Esophagus squamous epithelium (tissue), 5 donors: ENCODE data around the gene AQP6. TPM values are rescaled to one million over a fixed set of nuclear protein-coding genes. Genes with fewer than 3 reads are reported as not detected.

Experiments
- DNase-seq: peaks from one replicate; lab custom pipeline; 2025; lab: John Stamatoyannopoulos, UW
- H3K27ac ChIP-seq, 4 donors: fragments of 200-600 bp; sonication (generic); one replicate each; pipeline ENCODE4 v1.5.1; 2016 to 2019; ENCODE audit warnings: mild to moderate bottlenecking in 1 of 4
- H3K27me3 ChIP-seq, 4 donors: fragments of 200-600 bp; sonication (generic); 1 replicate in 3 of 4; 2 replicates in 1 of 4; pipeline versions ENCODE4 v1.5.1 to v1.6.0; 2017 to 2021; ENCODE audit warnings: antibody characterized with exemption in 1 of 4
- H3K36me3 ChIP-seq, 3 donors: fragments of 200-600 bp; sonication (generic); one replicate each; pipeline ENCODE4 v1.5.1; 2016 to 2019
- H3K4me1 ChIP-seq, 3 donors: fragments of 200-600 bp; sonication (generic); one replicate each; pipeline ENCODE4 v1.5.1; 2017 to 2019
- H3K4me3 ChIP-seq, 4 donors: fragments of 200-600 bp; sonication (generic); 1 replicate in 3 of 4; 2 replicates in 1 of 4; pipeline ENCODE4 v1.5.1; 2016 to 2019; ENCODE audit warnings: mild to moderate bottlenecking in 2 of 4, moderate library complexity in 1 of 4
- H3K9me3 ChIP-seq, 3 donors: fragments of 200-600 bp; sonication (generic); one replicate each; pipeline ENCODE4 v1.5.1; 2016 to 2019
- POLR2A ChIP-seq, 4 donors: fragments of 450-650 bp; IDR thresholded peaks; one replicate each; pipeline ENCODE4 v1.6.1; 2017; ENCODE audit warnings: antibody characterized with exemption in 4 of 4, mild to moderate bottlenecking in 4 of 4, moderate library complexity in 3 of 4
- WGBS, 2 donors: methylation state at CpG; one replicate each; pipeline ENCODE4 v1.1.5; 2018; 5-methylcytosine and 5-hydroxymethylcytosine counted together
- intact Hi-C: fragments of 100-400 bp; cut with DNase I; formaldehyde crosslinking; loops from one replicate; pipeline ENCODE4 v1.15.0; 2022
- total RNA-seq, 4 donors: library from RNA; depleted of rRNA; stranded (reverse); fragments of >200 nt; gene quantifications; one replicate each; pipeline ENCODE4 v1.1.0, GENCODE V29; 2016
- TF ChIP-seq, protein P1 (sequence below), 6 experiments: fragments of 450-650 bp in 4 of 6; fragments of 200-600 bp in 2 of 6; sonication (generic) in 2 of 6; IDR thresholded peaks; one replicate each; pipeline ENCODE4 v1.5.1; 2016 to 2019; ENCODE audit warnings: antibody characterized with exemption in 6 of 6, mild to moderate bottlenecking in 4 of 6, moderate library complexity in 4 of 6
- donor health status: DM: yes; HTN: yes; CAD: no.

AQP6 gene
- total RNA-seq, 4 donors from 2014 or later: not detected

DNA sequence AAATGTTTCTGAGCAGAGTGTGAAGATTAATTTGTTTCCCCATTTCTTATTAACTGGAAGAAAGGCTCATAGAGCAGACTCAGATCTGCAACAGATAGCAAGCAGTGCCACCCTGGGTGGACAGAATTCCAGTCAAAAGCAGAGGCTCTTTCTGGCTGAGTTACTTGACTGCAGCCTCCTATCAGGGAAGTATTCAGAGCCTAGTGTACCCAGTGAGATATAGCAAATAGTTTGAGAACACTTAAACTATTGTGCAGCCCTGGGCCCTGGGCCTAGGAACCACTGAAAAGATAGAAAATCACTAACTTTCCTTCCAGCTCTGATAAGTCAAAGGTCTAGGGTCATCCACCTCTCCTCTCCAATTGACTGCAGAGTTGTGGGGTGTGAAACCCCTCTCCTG lies 33.4 kb upstream of the AQP6 start:
- TF ChIP-seq, protein P1, sequence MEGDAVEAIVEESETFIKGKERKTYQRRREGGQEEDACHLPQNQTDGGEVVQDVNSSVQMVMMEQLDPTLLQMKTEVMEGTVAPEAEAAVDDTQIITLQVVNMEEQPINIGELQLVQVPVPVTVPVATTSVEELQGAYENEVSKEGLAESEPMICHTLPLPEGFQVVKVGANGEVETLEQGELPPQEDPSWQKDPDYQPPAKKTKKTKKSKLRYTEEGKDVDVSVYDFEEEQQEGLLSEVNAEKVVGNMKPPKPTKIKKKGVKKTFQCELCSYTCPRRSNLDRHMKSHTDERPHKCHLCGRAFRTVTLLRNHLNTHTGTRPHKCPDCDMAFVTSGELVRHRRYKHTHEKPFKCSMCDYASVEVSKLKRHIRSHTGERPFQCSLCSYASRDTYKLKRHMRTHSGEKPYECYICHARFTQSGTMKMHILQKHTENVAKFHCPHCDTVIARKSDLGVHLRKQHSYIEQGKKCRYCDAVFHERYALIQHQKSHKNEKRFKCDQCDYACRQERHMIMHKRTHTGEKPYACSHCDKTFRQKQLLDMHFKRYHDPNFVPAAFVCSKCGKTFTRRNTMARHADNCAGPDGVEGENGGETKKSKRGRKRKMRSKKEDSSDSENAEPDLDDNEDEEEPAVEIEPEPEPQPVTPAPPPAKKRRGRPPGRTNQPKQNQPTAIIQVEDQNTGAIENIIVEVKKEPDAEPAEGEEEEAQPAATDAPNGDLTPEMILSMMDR (IDR thresholded peaks at IDR 0.05): no peak
- no peak for TF ChIP-seq POLR2A (IDR thresholded peaks at IDR 0.05)
- H3K9me3 ChIP-seq: no peaks in the 10 kb centered on the region
- H3K27ac ChIP-seq: peak overlapping the region; percentile 42 to 88 (median 84)
- no peaks in the 10 kb centered on the region for H3K36me3 ChIP-seq
- no peak overlapping the region for H3K4me3 ChIP-seq
- H3K27me3 ChIP-seq: no peaks in the 10 kb centered on the region
- DNase-seq: no peak
- peaks cover 22 to 84% (median 46%) of the 10 kb centered on the region in 3 donors for H3K4me1 ChIP-seq
- intact Hi-C loops: no loop called here

DNA sequence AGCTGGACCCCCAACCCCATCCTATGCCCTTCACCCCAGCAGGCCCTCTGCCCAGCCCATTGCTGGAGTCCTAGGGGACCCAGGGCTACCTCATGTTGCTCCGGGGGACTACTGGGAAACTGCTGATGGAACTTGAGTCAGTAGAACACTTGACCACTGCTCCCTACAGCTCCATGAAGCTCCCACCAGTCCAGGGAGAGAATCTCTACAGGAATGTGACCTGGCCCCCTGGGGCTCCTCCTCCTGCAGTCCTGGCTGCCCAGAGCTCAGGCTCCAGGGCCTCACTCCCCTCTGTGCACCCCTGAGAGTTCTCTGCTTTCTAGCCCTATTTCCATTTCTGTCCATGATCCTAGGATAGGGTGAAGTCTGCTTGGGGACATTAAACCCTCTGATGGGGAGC lies 33.0 kb upstream of the AQP6 start:
- Histone ChIP-seq H3K4me1 (peaks cover 22 to 82% (median 46%) of the 10 kb centered on the region in 3 donors), H3K4me3 (no peak overlapping the region), H3K27me3 (no peaks in the 10 kb centered on the region), H3K9me3 (no peaks in the 10 kb centered on the region), H3K27ac (peak overlapping the region; percentile 42 to 88 (median 84)), H3K36me3 (no peaks in the 10 kb centered on the region)
- TF ChIP-seq POLR2A (IDR thresholded peaks at IDR 0.05): no peak
- TF ChIP-seq, protein P1 (IDR thresholded peaks at IDR 0.05): no peak
- intact Hi-C loops: no loop called here
- DNase-seq: no peak
- WGBS, 2 donors: no CpG with 5 or more reads among the region's 1 CpG

DNA sequence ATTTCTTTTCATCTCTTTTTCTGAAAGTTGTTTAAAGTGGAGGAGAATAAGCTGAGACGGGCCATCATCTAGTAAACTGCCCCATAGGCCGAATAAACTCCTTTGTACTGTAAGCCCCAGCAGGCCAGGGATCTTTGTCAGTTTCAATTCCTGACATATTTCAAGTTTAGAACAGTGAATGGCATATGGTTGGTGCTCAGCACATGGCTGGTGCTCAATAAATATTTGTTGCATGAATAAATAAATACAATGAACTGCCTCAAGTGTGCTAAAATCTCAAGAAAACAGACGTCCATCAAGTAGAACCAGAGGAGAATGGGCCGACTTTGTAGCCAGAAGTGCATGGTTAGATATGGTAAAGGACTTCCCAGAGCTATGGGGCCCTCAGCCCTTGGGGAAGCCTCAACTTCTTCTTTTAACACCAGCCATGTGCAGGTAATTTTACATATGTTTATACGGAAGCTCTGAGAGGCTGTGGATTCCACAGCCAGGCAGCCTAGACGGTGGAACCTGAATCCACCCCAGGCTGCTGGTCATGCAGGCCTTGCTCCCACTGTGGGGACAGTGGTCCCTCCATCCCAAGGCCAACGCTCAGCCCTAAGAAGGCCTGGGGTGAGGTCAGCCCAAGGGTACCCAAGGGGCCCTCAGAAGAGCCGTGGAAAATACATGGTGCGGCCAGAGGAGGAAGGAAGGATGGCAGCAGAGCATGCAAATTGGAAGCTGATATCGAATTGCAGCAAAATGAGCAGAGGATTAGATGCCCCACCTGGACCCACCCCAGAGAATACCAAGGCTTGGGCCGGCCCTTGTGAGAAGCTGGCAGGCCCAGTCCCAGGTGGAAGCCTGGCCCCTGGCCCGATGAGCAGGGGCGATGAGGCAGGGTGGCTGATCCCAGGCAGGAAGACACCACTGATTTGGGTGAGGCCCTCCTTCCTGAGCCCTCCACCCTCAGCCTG lies 30.9 kb upstream of the AQP6 start:
- H3K9me3 ChIP-seq: no peaks in the 10 kb centered on the region
- H3K4me1 ChIP-seq: peaks cover 22 to 90% (median 58%) of the 10 kb centered on the region in 3 donors
- DNase-seq: no peak
- H3K4me3 ChIP-seq: no peak overlapping the region
- peak overlapping the region; percentile 54 to 88 (median 76) for H3K27ac ChIP-seq
- 78 to 83% methylated on average over 10 to 12 of the region's 13 CpGs for WGBS, 2 donors
- no peaks in the 10 kb centered on the region for H3K36me3 ChIP-seq
- no peaks in the 10 kb centered on the region for H3K27me3 ChIP-seq
- TF ChIP-seq, protein P1 (IDR thresholded peaks at IDR 0.05): no peak
- no peak for TF ChIP-seq POLR2A (IDR thresholded peaks at IDR 0.05)
- intact Hi-C loops: no loop called here

DNA sequence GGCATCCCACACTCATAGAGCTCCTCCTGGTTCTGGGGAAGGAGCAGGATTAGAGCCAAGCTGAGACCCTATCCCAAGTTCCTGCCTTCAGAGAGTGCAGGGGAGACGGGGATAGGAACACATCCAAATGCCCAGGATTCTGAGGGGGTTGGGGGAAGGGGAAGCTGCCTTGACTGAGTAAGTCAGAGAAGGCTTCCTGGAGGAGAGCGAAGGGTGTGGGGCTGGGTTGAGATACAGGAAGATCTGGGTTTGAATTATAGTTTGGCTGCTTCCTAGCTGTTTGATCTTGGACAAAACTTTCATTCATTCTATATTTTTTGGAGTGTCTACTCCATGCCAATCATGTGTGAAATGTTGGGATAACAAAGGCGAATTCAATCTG lies 30.2 kb upstream of the AQP6 start:
- Histone ChIP-seq H3K4me1 (peaks cover 22 to 86% (median 58%) of the 10 kb centered on the region in 3 donors), H3K36me3 (no peaks in the 10 kb centered on the region), H3K27me3 (no peaks in the 10 kb centered on the region), H3K27ac (peak overlapping the region; percentile 54 to 88 (median 76)), H3K9me3 (no peaks in the 10 kb centered on the region), H3K4me3 (no peak overlapping the region)
- intact Hi-C loops: no loop called here
- 79 to 83% methylated on average over 3 of the region's 3 CpGs for WGBS, 2 donors
- no peak for DNase-seq
- TF ChIP-seq, protein P1 (IDR thresholded peaks at IDR 0.05): no peak
- TF ChIP-seq POLR2A (IDR thresholded peaks at IDR 0.05): no peak

DNA sequence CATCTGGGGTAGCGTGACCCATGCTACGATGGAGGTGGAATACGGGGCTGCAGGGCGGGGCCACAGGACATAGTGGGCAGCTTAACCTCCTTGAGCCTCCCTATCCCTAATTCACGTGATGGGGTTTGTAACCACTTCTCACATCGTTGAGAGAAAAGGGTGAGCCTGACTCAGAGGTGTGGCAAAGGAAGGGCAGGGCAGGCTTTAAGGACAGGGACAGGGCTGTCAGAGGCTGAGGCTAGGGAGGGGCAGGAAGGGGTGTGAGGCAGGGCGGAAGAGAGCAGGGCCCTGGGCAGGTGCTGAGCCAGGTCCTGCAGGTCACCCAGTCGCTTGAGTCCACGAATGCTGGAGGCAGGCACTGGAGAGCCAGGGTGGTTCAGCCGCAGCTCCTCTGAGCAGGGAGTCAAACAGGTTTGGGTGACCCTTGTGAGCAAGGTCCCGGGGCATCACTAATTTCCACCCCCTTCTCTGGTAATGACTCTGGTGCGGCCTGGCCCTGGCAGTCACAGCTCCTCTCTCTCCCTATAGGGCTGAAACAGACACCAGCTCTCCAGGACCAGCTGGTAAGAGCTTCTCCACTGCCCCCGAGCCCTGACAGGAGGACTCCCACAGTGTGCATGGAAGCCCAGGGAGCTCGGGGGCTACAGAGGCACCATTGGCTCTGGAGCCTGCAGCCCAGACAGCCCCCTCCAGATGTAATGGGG lies 29.7 kb upstream of the AQP6 start:
- Histone ChIP-seq H3K27me3 (no peaks in the 10 kb centered on the region), H3K27ac (peak overlapping the region; percentile 54 to 88 (median 77)), H3K36me3 (no peaks in the 10 kb centered on the region), H3K4me3 (no peak overlapping the region), H3K4me1 (peaks cover 21 to 83% (median 55%) of the 10 kb centered on the region in 3 donors), H3K9me3 (no peaks in the 10 kb centered on the region)
- intact Hi-C loops: no loop called here
- TF ChIP-seq, protein P1 (IDR thresholded peaks at IDR 0.05): no peak
- peak in 1 of 4 donors; percentile 35 for TF ChIP-seq POLR2A (IDR thresholded peaks at IDR 0.05)
- WGBS, 2 donors: 61 to 76% methylated on average over 7 to 10 of the region's 14 CpGs
- no peak for DNase-seq
